ENCODE data around the gene IL1R2. TPM values are rescaled to one million over a fixed set of nuclear protein-coding genes. Genes with fewer than 3 reads are reported as not detected.

Gene IL1R2
- total and polyA plus RNA-seq, 2 of the 13 experiments (the other 11 are each of a cell fraction or from before 2014, with no cell fraction given): 3.6 to 7.3 TPM

DNA sequence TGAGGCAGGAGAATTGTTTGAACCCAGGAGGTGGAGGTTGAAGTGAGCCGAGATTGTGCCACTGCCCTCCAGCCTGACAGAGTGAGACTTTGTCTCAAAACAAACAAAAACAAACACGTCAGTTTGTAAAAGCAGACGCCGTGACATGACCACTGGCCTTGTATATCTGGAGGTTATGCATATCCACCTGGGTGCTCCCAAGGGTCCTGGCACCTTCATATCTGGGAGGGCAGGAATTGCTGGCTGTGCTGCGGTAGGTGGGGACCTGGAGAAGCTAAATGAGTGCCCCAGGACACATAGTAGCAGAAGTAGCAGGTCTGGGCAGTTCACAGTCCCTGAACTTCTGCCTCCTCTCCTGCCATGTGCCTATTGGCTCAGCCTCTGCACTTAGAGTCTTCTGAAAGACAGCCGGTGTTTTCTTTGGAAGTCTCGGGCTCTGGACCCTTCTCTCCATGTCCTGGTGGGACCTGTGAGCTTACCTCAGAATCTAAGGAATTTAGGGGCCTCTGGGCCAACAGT lies 30.9 kb upstream of the IL1R2 start (continued):
- TF ChIP-seq ZNF703 (CRISPR knock-in tag; IDR thresholded peaks at IDR 0.05; ENCODE audit: borderline replicate concordance) (0 out of 2 replicates have a peak, but pooled peaks have one; percentile 16), ZNF7 (CRISPR knock-in tag; IDR thresholded peaks at IDR 0.05) (no peak), RCOR2 (CRISPR knock-in tag; IDR thresholded peaks at IDR 0.05) (no peak), ZSCAN30 (CRISPR knock-in tag; IDR thresholded peaks at IDR 0.05) (no peak), NFE2L1 (CRISPR knock-in tag; IDR thresholded peaks at IDR 0.05; ENCODE audit: borderline replicate concordance) (no peak), SOX5 (CRISPR knock-in tag; IDR thresholded peaks at IDR 0.05; ENCODE audit: borderline replicate concordance) (no peak), NCOA5 (CRISPR knock-in tag; IDR thresholded peaks at IDR 0.05) (no peak), SPEN (CRISPR knock-in tag; IDR thresholded peaks at IDR 0.05; ENCODE audit: low read depth) (peak; percentile 30; the same call in 1 of the 2 replicates), STAG1 (CRISPR knock-in tag; IDR thresholded peaks at IDR 0.05) (no peak), GPN1 (CRISPR knock-in tag; IDR thresholded peaks at IDR 0.05; ENCODE audit: borderline replicate concordance) (no peak), ZNF382 (CRISPR knock-in tag; IDR thresholded peaks at IDR 0.05; ENCODE audit: borderline replicate concordance) (no peak)
- TF ChIP-seq, protein P1, sequence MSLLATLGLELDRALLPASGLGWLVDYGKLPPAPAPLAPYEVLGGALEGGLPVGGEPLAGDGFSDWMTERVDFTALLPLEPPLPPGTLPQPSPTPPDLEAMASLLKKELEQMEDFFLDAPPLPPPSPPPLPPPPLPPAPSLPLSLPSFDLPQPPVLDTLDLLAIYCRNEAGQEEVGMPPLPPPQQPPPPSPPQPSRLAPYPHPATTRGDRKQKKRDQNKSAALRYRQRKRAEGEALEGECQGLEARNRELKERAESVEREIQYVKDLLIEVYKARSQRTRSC (CRISPR knock-in tag; IDR thresholded peaks at IDR 0.05; ENCODE audit: low read depth): no peak
- TF ChIP-seq, protein P2, sequence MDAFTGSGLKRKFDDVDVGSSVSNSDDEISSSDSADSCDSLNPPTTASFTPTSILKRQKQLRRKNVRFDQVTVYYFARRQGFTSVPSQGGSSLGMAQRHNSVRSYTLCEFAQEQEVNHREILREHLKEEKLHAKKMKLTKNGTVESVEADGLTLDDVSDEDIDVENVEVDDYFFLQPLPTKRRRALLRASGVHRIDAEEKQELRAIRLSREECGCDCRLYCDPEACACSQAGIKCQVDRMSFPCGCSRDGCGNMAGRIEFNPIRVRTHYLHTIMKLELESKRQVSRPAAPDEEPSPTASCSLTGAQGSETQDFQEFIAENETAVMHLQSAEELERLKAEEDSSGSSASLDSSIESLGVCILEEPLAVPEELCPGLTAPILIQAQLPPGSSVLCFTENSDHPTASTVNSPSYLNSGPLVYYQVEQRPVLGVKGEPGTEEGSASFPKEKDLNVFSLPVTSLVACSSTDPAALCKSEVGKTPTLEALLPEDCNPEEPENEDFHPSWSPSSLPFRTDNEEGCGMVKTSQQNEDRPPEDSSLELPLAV (CRISPR knock-in tag; conservative IDR thresholded peaks at IDR 0.05; ENCODE audit: low read depth): no peak
- TF ChIP-seq, protein P3, sequence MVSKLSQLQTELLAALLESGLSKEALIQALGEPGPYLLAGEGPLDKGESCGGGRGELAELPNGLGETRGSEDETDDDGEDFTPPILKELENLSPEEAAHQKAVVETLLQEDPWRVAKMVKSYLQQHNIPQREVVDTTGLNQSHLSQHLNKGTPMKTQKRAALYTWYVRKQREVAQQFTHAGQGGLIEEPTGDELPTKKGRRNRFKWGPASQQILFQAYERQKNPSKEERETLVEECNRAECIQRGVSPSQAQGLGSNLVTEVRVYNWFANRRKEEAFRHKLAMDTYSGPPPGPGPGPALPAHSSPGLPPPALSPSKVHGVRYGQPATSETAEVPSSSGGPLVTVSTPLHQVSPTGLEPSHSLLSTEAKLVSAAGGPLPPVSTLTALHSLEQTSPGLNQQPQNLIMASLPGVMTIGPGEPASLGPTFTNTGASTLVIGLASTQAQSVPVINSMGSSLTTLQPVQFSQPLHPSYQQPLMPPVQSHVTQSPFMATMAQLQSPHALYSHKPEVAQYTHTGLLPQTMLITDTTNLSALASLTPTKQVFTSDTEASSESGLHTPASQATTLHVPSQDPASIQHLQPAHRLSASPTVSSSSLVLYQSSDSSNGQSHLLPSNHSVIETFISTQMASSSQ (IDR thresholded peaks at IDR 0.05; ENCODE audit: low read depth): no peak
- TF ChIP-seq, protein P3 (CRISPR knock-in tag; IDR thresholded peaks at IDR 0.05; ENCODE audit: borderline replicate concordance): no peak
- TF ChIP-seq, protein P4, sequence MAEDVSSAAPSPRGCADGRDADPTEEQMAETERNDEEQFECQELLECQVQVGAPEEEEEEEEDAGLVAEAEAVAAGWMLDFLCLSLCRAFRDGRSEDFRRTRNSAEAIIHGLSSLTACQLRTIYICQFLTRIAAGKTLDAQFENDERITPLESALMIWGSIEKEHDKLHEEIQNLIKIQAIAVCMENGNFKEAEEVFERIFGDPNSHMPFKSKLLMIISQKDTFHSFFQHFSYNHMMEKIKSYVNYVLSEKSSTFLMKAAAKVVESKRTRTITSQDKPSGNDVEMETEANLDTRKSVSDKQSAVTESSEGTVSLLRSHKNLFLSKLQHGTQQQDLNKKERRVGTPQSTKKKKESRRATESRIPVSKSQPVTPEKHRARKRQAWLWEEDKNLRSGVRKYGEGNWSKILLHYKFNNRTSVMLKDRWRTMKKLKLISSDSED (CRISPR knock-in tag; IDR thresholded peaks at IDR 0.05): no peak
- TF ChIP-seq, protein P5, sequence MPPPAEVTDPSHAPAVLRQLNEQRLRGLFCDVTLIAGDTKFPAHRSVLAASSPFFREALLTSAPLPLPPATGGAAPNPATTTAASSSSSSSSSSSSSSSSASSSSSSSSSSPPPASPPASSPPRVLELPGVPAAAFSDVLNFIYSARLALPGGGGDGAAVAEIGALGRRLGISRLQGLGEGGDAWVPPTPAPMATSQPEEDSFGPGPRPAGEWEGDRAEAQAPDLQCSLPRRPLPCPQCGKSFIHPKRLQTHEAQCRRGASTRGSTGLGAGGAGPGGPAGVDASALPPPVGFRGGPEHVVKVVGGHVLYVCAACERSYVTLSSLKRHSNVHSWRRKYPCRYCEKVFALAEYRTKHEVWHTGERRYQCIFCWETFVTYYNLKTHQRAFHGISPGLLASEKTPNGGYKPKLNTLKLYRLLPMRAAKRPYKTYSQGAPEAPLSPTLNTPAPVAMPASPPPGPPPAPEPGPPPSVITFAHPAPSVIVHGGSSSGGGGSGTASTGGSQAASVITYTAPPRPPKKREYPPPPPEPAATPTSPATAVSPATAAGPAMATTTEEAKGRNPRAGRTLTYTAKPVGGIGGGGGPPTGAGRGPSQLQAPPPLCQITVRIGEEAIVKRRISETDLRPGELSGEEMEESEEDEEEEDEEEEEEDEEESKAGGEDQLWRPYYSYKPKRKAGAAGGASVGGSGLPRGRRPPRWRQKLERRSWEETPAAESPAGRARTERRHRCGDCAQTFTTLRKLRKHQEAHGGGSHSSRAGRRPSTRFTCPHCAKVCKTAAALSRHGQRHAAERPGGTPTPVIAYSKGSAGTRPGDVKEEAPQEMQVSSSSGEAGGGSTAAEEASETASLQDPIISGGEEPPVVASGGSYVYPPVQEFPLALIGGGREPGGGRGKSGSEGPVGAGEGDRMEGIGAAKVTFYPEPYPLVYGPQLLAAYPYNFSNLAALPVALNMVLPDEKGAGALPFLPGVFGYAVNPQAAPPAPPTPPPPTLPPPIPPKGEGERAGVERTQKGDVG (CRISPR knock-in tag; IDR thresholded peaks at IDR 0.05; ENCODE audit: borderline replicate concordance): peak; percentile 41; the same call in 1 of the 2 replicates
